Middle frontal gyrus (tissue), 1 donor: Measurements from ENCODE around the gene TTC3.
"Not testable (repeated sequence)": the region's sequence is repeated elsewhere in the genome, so short reads cannot be mapped to it uniquely, and the experiment has no call there.

Source experiments
- DNase-seq: peaks from one replicate; pipeline ENCODE4 v3.0.0-alpha.2; 2015; ENCODE audit warnings: low spot score; ENCODE audit errors: extremely low spot score

Gene TTC3

GRCh38 chr21:37087188-37087587, 14.1 kb downstream of the TTC3 start:
- DNase-seq = no peak

GRCh38 chr21:37088186-37088735, 15.2 kb downstream of the TTC3 start:
- DNase-seq = no peak

GRCh38 chr21:37093977-37094376, 20.9 kb downstream of the TTC3 start:
- DNase-seq = no peak

GRCh38 chr21:37095821-37096220, 22.8 kb downstream of the TTC3 start:
- no peak for DNase-seq

GRCh38 chr21:37098751-37099150, 25.7 kb downstream of the TTC3 start:
- DNase-seq = no peak

- DNase-seq = no peak
These were observed 27.3 kb downstream of the TTC3 start for GRCh38 chr21:37100316-37100715.

GRCh38 chr21:37101384-37101783, 28.3 kb downstream of the TTC3 start:
- DNase-seq = no peak

- not testable (repeated sequence) for DNase-seq
These were observed 29.7 kb downstream of the TTC3 start for GRCh38 chr21:37102746-37103145.

- no peak for DNase-seq
These were observed 33.9 kb downstream of the TTC3 start for GRCh38 chr21:37106998-37107397.

GRCh38 chr21:37111029-37111428, 38.0 kb downstream of the TTC3 start:
- DNase-seq = not testable (repeated sequence)

- not testable (repeated sequence) for DNase-seq
These were observed 41.2 kb downstream of the TTC3 start for GRCh38 chr21:37114301-37114700.

GRCh38 chr21:37116459-37116858, 43.4 kb downstream of the TTC3 start:
- not testable (repeated sequence) for DNase-seq

GRCh38 chr21:37117204-37117603, 44.1 kb downstream of the TTC3 start:
- no peak for DNase-seq

- DNase-seq = no peak
These were observed 45.3 kb downstream of the TTC3 start for GRCh38 chr21:37118187-37118826.

- DNase-seq = no peak
These were observed 46.6 kb downstream of the TTC3 start for GRCh38 chr21:37119421-37120218.

GRCh38 chr21:37128076-37128475, 55.0 kb downstream of the TTC3 start:
- no peak for DNase-seq

GRCh38 chr21:37130971-37131370, 57.9 kb downstream of the TTC3 start:
- DNase-seq = no peak

GRCh38 chr21:37136261-37136660, 63.2 kb downstream of the TTC3 start:
- no peak for DNase-seq

GRCh38 chr21:37136744-37137143, 63.7 kb downstream of the TTC3 start:
- DNase-seq = no peak

- DNase-seq = no peak
These were observed 66.1 kb downstream of the TTC3 start for GRCh38 chr21:37139154-37139553.

GRCh38 chr21:37139902-37140301, 66.8 kb downstream of the TTC3 start:
- no peak for DNase-seq

- DNase-seq = not testable (repeated sequence)
These were observed 70.3 kb downstream of the TTC3 start for GRCh38 chr21:37143392-37143791.
